Activated naive CD4-positive, alpha-beta T cell (primary cell): ENCODE measurements around the gene RPTOR.
"Not testable (repeated sequence)": the region's sequence is repeated elsewhere in the genome, so short reads cannot be mapped to it uniquely, and the experiment has no call there.

ENCODE experiments used
- DNase-seq, 4 experiments: peaks; one replicate each; lab custom pipeline; 2025; lab: John Stamatoyannopoulos, UW

The RPTOR gene

DNA sequence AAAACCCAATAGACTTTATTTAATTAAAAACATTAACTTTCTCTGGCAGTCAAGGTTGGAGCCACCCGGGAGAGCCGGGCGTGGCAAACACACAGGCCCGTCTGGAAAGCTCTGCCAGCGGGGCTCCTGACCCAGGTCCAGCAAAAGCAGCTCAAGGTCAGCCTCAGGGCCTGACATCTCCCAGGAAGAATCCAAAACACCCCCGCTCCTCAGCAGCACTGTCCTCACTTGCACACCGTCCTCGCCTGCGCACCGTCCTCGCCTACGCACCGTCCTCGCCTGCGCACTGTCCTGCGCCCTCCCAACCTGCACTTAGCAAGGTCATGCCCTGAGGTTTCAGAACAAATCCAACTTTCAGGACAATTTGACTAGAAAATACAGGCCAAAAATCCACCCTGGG is 31.4 kb upstream of the RPTOR start:
- DNase-seq: no peak

- DNase-seq: no peak
These were observed 30.7 kb upstream of the RPTOR start for GRCh38 chr17:80513892-80514291.

DNA sequence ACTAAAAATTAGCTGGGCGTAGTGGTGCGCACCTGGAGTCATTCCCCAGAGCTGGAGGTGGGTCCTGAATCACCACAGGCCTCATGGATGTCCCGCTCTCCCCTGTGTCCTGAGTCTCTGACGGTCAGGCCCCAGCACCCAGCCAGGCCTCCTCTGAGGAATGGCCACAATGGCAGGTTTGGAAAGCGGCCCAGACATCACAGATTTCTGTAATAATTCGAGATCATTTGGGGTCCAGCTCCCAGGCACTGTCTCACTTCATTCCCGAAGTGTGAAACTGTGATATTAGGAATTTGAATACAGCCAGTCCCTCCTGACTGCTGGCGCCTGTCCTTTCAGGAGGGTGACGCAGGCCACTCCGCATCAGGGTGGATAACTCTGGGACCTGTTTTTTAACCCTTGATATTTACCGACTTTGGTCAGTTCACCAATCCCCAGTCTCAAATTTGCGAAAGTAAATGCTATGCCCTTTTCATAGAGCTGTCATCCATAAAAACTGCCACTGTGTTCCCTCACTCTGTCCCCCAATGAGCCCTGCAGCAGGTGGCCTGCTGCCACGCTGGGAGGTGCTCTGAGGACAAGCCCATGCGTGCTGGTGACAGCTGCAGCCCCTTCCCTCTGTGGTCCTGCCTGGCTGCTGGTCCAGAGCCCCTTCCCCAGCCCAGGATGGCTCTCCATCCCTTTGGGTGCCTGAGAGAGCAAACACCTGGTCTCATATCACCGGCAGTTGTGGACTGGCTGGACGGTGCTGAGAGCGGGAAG is 28.3 kb upstream of the RPTOR start:
- DNase-seq: no peak

- DNase-seq: no peak
These were observed 27.0 kb upstream of the RPTOR start for GRCh38 chr17:80517641-80518040.

DNA sequence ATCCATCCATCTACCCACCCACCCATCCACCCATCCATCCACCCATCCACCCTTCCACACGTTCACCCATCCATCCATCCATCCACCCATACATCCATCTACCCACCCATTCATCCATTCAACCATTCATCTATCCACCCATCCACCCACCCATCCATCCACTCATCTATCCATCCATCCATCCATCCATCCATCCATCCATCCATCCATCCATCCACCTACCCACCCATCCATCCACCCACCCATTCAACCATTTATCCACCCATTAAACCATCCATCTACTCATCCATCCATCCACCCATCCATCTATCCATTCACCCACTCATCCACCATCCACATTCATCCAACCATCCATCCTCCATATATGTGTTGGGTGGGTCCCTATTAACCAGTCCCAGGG is 26.2 kb upstream of the RPTOR start:
- no peak for DNase-seq

DNA sequence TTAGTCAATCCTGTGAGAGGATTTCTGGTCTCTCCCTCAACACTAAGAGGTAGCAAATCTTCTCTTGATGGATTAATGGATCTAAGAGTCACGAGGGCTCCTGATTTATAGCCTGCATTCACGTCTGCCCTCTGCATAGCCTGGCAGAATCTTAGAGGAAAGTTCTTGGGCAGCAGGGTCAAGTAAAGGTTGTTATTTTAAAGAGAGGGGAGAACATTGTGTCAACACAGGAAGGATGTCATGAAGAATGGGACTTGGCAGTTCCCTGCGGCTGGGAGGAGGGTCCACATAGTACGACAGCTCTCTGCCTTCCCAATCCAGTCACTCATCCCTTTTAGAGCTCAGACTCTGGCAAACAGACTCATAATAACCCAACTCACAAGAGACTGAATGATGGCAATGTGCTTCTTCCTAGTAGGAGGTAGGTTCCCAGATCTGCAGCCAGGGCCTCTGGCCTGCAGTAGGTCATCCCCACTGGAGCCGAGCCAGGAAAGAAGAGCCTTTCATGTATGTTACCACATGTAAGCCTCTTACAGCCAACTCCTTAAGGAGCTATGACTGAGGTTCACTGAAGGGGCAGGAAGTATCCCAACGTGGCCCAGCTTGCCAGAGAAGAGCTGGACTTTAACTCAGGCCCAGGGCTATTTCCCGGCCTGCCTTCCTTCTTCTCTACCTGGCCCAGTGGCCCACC is 25.4 kb upstream of the RPTOR start:
- DNase-seq: no peak

- DNase-seq: no peak
These were observed 23.7 kb upstream of the RPTOR start for GRCh38 chr17:80520810-80521455.

GRCh38 chr17:80523054-80523744 is 21.4 kb upstream of the RPTOR start:
- DNase-seq: no peak

DNA sequence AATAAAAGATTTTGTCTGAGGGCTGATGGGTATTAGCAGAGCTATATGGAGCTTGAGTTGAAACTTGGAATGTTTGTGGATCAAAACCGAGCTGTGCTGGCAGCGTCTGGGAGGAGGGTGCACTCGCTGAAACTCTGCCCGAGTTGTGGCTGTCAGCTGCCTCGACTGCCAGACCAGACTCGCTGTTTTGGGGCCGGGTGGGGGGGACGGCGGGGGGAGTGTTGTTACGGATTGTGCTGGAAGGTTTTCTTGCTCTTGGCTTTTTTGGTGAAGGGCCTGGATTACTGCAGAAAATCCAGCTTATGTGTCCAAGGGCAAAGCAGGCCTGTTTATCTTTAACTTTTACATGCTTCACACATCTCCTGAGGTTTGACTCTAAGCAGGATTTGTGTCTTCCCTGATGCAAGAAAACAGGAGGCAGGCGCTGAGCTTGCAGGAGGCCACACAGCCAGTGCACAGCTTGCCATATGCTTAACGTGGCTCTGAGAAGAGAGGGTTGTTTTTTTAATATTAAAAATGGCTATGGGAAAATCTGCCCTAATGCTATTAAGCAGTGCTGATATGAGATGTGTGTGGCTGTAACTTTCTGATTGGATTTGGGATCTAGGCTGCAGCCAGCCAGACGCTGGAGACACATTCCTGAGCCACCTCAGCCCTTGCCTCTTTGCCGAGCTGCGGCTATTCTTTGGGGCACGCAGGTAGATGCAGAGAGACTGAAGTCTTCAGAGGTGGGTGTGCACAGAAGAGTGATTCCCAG is 20.5 kb upstream of the RPTOR start:
- no peak for DNase-seq

GRCh38 chr17:80526116-80526910 is 18.3 kb upstream of the RPTOR start:
- no peak for DNase-seq

GRCh38 chr17:80527016-80527645 is 17.5 kb upstream of the RPTOR start:
- DNase-seq: no peak

DNA sequence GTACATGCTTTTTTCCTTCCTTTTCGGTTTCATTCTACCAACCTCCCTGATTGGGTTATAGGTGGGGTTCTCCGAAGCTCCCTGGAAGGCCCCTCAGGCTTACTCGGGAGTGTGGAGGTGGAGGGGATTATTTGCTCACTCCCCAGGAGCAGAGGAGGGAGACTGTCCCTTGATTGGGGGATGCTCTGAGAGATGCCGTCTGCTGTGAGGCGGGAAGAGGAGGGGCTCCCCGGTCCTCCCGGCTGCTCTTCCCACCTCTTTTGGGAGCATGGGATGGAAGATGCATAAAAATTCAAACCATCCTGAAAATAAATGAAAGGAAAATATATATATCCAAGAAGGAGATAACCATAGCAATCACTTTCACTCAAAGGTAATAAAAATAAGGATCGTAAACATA is 16.1 kb upstream of the RPTOR start:
- DNase-seq: no peak

GRCh38 chr17:80529104-80529903 is 15.3 kb upstream of the RPTOR start:
- DNase-seq: no peak

- DNase-seq: no peak
These were observed 14.7 kb upstream of the RPTOR start for GRCh38 chr17:80529904-80530292.

DNA sequence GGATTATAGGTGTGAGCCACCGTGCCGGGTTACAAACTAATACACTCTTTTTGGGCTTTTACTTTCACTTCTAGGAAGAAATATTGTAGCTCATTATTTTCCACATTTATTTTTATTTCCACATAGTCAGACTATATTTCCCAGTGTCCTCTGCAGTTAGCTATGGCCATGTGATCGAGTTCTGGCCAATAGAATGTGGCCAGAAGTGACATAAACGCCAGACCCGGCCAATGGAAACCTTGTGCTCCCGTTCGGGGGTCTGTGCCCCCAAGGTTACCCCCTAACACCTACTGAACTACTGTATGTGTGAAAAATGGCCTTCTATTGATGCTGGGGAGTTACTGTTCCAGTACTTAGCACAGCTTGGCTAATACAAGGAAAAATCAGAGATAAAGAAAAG is 13.2 kb upstream of the RPTOR start:
- no peak for DNase-seq

GRCh38 chr17:80537386-80537785 is 7.3 kb upstream of the RPTOR start:
- not testable (repeated sequence) for DNase-seq

DNA sequence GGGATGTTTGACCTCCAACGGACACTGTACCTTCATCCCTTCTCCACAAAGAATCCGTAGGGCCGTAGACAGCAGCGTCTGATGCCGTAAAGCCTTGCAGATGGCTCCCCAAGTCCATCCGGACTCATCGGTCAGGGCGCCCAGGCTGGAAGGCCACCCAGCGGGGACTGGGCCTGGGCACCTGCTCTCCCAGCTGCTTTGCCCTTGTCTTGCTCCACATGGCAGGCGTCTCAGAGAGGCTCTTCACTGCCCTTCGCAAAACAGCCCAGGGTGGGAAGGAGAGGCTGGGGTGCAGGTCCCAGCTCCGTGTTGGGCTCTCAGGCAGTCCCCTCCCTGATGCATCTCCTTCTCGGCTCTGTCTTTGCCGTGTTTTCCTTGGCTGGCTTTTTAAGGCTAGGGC is 6.2 kb upstream of the RPTOR start:
- DNase-seq: no peak

DNA sequence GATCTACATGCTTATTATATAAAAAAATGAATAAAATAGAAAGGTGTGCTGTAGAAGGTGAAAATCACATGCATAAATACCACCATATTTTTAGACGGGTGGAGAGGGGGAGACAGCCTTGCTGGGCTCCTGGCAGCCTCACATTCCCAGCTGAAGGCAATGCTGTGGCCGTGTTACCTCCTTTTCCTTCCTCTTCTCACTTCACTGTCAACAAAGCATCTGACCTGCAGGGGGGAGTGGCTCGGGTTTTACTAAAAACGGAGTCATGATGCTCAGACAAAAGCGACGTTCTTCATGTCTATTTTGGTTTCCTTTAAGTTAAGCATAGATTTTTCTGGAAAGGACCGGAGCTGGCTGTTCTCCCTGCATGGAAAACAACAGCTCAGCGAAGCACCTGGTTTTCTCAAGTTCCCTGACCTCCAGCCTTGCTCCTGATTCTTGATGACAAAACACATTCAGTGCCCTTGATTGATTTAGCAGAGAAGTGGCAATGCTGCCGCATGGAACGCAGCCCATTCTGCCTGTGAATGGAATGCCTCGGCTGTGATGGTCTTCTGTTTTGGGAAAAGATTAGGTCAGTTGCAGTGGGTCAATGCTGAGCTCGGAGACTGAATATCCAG is 5.5 kb upstream of the RPTOR start:
- DNase-seq: no peak

DNA sequence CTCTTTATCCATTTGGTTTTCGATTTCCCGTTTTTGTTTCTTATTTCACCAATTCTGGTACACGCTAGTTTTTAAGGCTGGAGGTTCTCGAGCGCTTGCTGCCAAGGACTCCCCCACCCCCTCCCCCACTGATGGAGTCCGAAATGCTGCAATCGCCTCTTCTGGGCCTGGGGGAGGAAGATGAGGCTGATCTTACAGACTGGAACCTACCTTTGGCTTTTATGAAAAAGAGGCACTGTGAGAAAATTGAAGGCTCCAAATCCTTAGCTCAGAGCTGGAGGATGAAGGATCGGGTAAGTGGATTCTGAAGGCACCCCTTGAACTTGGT is 825 bp downstream of the RPTOR start:
- DNase-seq: no peak
